Effector memory CD4-positive, alpha-beta T cell (primary cell): ENCODE results near the gene HLA-DPB1.

ENCODE experiments used
- DNase-seq, 3 donors: peaks; one replicate each; pipeline ENCODE4 v3.0.0-alpha.2; 2020
- H3K27ac ChIP-seq: 2 replicates; pipeline ENCODE4 v1.7.0; 2013; ENCODE audit warnings: mild to moderate bottlenecking, low read length, moderate library complexity; ENCODE audit not compliant: insufficient read depth, poor library complexity, severe bottlenecking
- H3K27me3 ChIP-seq: replicated peaks from 2 replicates; pipeline ENCODE4 v1.7.0; 2013; ENCODE audit warnings: mild to moderate bottlenecking, low read length; ENCODE audit not compliant: insufficient read depth, control insufficient read depth, poor library complexity, severe bottlenecking
- H3K36me3 ChIP-seq: 2 replicates; pipeline ENCODE4 v1.7.0; 2013; ENCODE audit warnings: mild to moderate bottlenecking, low read length, moderate library complexity; ENCODE audit not compliant: control insufficient read depth, insufficient read depth
- H3K4me1 ChIP-seq: 2 replicates; pipeline ENCODE4 v1.7.0; 2013; ENCODE audit warnings: low read length, mild to moderate bottlenecking; ENCODE audit not compliant: control insufficient read depth, insufficient read depth, poor library complexity, severe bottlenecking
- H3K4me3 ChIP-seq: 2 replicates; pipeline ENCODE4 v1.7.0; 2013; ENCODE audit warnings: low read length, low read depth, mild to moderate bottlenecking; ENCODE audit not compliant: insufficient read depth, poor library complexity, severe bottlenecking
- H3K9me3 ChIP-seq: 2 replicates; pipeline ENCODE4 v1.7.0; 2013; ENCODE audit warnings: mild to moderate bottlenecking, low read length, moderate library complexity; ENCODE audit not compliant: control insufficient read depth

The HLA-DPB1 gene

DNA sequence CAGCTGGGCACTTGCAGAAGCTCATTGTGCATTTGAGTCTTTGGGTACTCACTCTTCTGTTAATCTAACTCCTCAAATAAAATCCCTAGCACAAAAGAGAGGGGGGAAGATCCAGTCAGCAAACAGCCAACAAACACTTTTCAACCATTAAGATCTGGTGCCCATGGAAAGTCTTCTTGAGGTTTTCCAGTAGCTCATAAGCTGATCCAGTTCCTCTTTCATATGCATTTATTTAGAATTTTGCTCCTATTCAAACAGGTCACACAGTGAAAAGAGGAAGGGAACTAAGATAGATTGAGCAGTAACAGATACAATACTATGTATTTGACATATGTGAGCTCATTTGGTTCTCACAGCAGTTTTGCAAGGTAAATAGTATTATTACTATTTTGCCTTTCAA is 38.6 kb downstream of the HLA-DPB1 start:
- no peaks in the 10 kb centered on the region for H3K9me3 ChIP-seq
- H3K36me3 ChIP-seq: no peaks in the 10 kb centered on the region
- H3K4me1 ChIP-seq: no peaks in the 10 kb centered on the region
- peaks cover 23% of the 10 kb centered on the region for H3K27me3 ChIP-seq
- H3K4me3 ChIP-seq: no peak overlapping the region
- no peak for DNase-seq
- H3K27ac ChIP-seq: no peak overlapping the region

- no peaks in the 10 kb centered on the region for H3K9me3 ChIP-seq
- H3K4me3 ChIP-seq: no peak overlapping the region
- peaks cover 23% of the 10 kb centered on the region for H3K27me3 ChIP-seq
- H3K4me1 ChIP-seq: no peaks in the 10 kb centered on the region
- no peak for DNase-seq
- H3K27ac ChIP-seq: no peak overlapping the region
- no peaks in the 10 kb centered on the region for H3K36me3 ChIP-seq
Observed at GRCh38 chr6:33116417-33116816, 40.6 kb downstream of the HLA-DPB1 start.

DNA sequence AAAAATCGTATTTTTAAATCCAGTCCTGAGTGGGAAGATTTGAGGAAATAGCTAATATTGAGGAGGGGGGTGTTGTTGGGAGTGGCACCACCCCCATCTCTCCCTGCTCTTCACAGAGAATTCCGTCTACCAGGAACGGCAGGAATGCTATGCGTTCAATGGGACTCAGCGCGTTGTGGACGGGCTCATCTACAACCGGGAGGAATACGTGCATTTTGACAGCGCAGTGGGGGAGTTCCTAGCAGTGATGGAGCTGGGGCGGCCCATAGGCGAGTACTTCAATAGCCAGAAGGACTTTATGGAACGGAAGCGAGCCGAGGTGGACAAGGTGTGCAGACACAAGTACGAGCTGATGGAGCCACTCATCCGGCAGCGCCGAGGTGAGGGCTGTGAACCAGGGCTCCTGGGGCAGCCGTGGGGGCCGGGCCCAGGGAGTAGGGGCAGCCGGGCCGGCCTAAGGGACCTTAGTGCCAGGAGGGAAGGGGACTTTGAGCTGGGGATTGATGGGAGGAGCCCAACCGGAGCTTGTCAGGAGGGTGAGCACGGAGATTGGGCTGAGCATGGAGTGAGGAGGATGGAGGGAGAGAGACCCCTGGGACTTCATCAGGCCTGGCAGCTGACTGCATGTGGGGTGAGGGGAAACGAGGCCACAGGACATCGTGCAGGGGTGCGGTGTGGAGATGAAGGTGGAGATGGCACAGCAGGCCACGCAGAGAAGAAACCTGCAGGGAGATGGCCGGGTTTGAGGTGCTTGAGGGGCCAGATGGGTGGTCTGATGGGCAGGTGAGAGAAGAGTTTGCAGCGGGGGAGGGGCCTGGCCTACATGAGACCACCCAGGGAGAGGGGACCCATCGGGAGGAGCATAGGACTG is 41.3 kb downstream of the HLA-DPB1 start:
- Histone ChIP-seq H3K4me3 (no peak overlapping the region), H3K27ac (no peak overlapping the region), H3K4me1 (no peaks in the 10 kb centered on the region), H3K27me3 (peaks cover 23% of the 10 kb centered on the region), H3K9me3 (no peaks in the 10 kb centered on the region), H3K36me3 (no peaks in the 10 kb centered on the region)
- no peak for DNase-seq

DNA sequence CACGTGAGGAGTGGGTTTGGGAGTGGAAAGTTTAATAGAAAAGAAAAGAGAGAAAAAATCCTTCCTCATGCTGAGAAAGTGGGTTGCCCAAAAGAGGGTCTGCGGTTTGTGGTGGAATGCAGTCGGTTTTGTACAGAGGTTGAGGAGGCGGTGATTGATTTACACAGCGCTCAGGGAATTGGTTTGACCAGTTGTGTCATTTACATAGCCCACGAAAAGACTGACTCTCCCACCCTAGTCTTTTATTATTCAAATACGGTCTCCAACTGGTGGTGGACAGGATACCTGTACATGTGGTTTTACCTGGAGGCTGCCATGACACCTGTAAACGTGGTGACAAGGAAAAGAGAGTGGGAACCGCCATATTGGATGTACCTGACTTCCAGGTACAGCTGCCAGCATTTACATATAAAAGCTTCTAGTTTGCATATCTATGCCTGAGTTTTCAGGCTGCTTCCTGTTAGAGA is 42.1 kb downstream of the HLA-DPB1 start:
- H3K4me3 ChIP-seq: no peak overlapping the region
- DNase-seq: no peak
- H3K27ac ChIP-seq: no peak overlapping the region
- H3K27me3 ChIP-seq: peaks cover 18% of the 10 kb centered on the region
- no peaks in the 10 kb centered on the region for H3K36me3 ChIP-seq
- no peaks in the 10 kb centered on the region for H3K4me1 ChIP-seq
- no peaks in the 10 kb centered on the region for H3K9me3 ChIP-seq

GRCh38 chr6:33118525-33119123 is 42.8 kb downstream of the HLA-DPB1 start:
- H3K27me3 ChIP-seq: peaks cover 18% of the 10 kb centered on the region
- H3K27ac ChIP-seq: no peak overlapping the region
- no peaks in the 10 kb centered on the region for H3K9me3 ChIP-seq
- no peaks in the 10 kb centered on the region for H3K36me3 ChIP-seq
- DNase-seq: no peak
- no peak overlapping the region for H3K4me3 ChIP-seq
- no peaks in the 10 kb centered on the region for H3K4me1 ChIP-seq

GRCh38 chr6:33120001-33120400 is 44.2 kb downstream of the HLA-DPB1 start:
- Histone ChIP-seq H3K27ac (no peak overlapping the region), H3K9me3 (peaks cover 3% of the 10 kb centered on the region), H3K4me3 (no peak overlapping the region), H3K4me1 (no peaks in the 10 kb centered on the region), H3K36me3 (no peaks in the 10 kb centered on the region), H3K27me3 (peaks cover 14% of the 10 kb centered on the region)
- no peak for DNase-seq

GRCh38 chr6:33123181-33123580 is 47.4 kb downstream of the HLA-DPB1 start:
- Histone ChIP-seq H3K36me3 (no peaks in the 10 kb centered on the region), H3K27ac (no peak overlapping the region), H3K27me3 (no peaks in the 10 kb centered on the region), H3K9me3 (peaks cover 3% of the 10 kb centered on the region), H3K4me1 (no peaks in the 10 kb centered on the region), H3K4me3 (no peak overlapping the region)
- DNase-seq: no peak

DNA sequence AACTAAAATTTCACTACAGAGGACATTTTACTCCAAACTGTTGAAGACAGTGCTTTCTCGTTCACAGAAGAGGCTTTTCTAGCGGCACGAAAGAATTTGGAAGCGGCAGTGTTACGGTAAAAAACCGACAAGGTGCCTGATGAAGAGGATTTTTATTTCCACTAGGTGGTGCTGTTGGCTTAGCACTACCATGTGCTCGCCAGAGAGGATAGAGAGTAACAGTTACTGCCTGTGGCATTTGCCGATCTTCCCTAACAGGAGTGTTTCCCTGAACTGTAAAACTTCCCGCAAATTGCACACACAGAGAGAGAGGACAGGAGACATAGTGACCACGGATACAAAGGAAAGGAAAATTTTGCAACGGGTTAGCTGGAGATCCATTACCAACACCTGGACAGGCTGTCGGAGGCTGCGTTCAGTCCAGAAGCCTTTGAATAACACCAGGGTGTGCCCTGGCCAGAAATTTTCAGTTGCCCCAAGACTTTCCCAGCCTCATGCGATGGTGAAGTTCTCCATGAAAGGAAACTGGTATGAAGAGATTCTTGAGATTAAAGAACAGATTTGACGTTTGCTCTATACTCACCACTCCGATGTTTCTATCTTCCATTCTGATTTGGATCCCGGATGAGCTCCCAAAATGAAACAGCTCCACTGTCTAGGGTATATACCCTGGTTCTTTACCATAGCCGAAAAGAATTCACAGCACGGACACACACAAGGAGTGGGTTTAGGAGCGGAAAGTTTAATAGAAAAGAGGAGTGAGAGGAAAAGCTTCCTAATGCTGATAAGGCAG is 48.1 kb downstream of the HLA-DPB1 start:
- DNase-seq: no peak
- peaks cover 3% of the 10 kb centered on the region for H3K9me3 ChIP-seq
- no peaks in the 10 kb centered on the region for H3K36me3 ChIP-seq
- no peaks in the 10 kb centered on the region for H3K27me3 ChIP-seq
- no peak overlapping the region for H3K27ac ChIP-seq
- no peak overlapping the region for H3K4me3 ChIP-seq
- H3K4me1 ChIP-seq: no peaks in the 10 kb centered on the region

GRCh38 chr6:33124525-33124901 is 48.7 kb downstream of the HLA-DPB1 start:
- H3K27ac ChIP-seq: no peak overlapping the region
- no peak overlapping the region for H3K4me3 ChIP-seq
- no peaks in the 10 kb centered on the region for H3K27me3 ChIP-seq
- peaks cover 3% of the 10 kb centered on the region for H3K9me3 ChIP-seq
- no peaks in the 10 kb centered on the region for H3K36me3 ChIP-seq
- no peak for DNase-seq
- H3K4me1 ChIP-seq: no peaks in the 10 kb centered on the region

- H3K27me3 ChIP-seq: no peaks in the 10 kb centered on the region
- DNase-seq: no peak
Observed at GRCh38 chr6:33124947-33125346, 49.2 kb downstream of the HLA-DPB1 start.

More at GRCh38 chr6:33124947-33125346, 49.2 kb downstream of the HLA-DPB1 start:
- Histone ChIP-seq H3K4me1 (no peaks in the 10 kb centered on the region), H3K9me3 (peaks cover 3% of the 10 kb centered on the region), H3K4me3 (no peak overlapping the region), H3K27ac (no peak overlapping the region), H3K36me3 (no peaks in the 10 kb centered on the region)
